Glutamatergic neuron (in vitro differentiated cells): ENCODE data around the gene DDX55. TPM values are rescaled to one million over a fixed set of nuclear protein-coding genes. Genes with fewer than 3 reads are reported as not detected.
"Not testable (repeated sequence)": the region's sequence is repeated elsewhere in the genome, so short reads cannot be mapped to it uniquely, and the experiment has no call there.

ENCODE experiments used
- DNase-seq: peaks from one replicate; pipeline ENCODE4 v3.0.0; 2022
- H3K27ac Mint-ChIP-seq: one replicate; pipeline ENCODE4 v1.8.0; 2020; ENCODE audit warnings: mild to moderate bottlenecking, mixed read lengths, inconsistent platforms; ENCODE audit not compliant: unreplicated experiment
- H3K27me3 Mint-ChIP-seq: one replicate; pipeline ENCODE4 v1.8.0; 2020; ENCODE audit warnings: mild to moderate bottlenecking, moderate library complexity, mixed read lengths, inconsistent platforms; ENCODE audit not compliant: unreplicated experiment
- H3K36me3 Mint-ChIP-seq: one replicate; pipeline ENCODE4 v1.8.0; 2020; ENCODE audit warnings: mild to moderate bottlenecking, mixed read lengths, inconsistent platforms; ENCODE audit not compliant: unreplicated experiment
- H3K4me1 Mint-ChIP-seq: one replicate; pipeline ENCODE4 v1.8.0; 2020; ENCODE audit warnings: mild to moderate bottlenecking, low read depth, mixed read lengths, inconsistent platforms; ENCODE audit not compliant: unreplicated experiment
- H3K4me3 Mint-ChIP-seq: one replicate; pipeline ENCODE4 v1.8.0; 2020; ENCODE audit warnings: mild to moderate bottlenecking, mixed read lengths, inconsistent platforms; ENCODE audit not compliant: unreplicated experiment
- H3K9me3 Mint-ChIP-seq: one replicate; pipeline ENCODE4 v1.8.0; 2020; ENCODE audit warnings: mild to moderate bottlenecking, moderate library complexity, mixed read lengths, inconsistent platforms; ENCODE audit not compliant: unreplicated experiment
- CTCF ChIP-seq: fragments of 200-600 bp; sonication (generic); IDR thresholded peaks from one replicate; pipeline ENCODE4 v1.5.0; 2021; ENCODE audit not compliant: partially characterized antibody, unreplicated experiment
- total RNA-seq: library from RNA; stranded (reverse); fragmentation: NEBNext Ultra II Directional; extraction: Animal tissue kit (Norgen Biotek cat#: 25700); gene quantifications from one replicate; pipeline ENCODE4 v1.2.1, GENCODE V29; 2021; ENCODE audit not compliant: unreplicated experiment

The DDX55 gene
- total RNA-seq, 1 donor from 2014 or later = 25.2 TPM

GRCh38 chr12:123572391-123572790, 29.5 kb upstream of the DDX55 start:
- Mint-ChIP-seq H3K27me3 (peaks cover 8% of the 10 kb centered on the region), H3K9me3 (peaks cover 2% of the 10 kb centered on the region), H3K4me1 (peaks cover 17% of the 10 kb centered on the region), H3K27ac (peak overlapping the region; percentile 95), H3K36me3 (no peaks in the 10 kb centered on the region), H3K4me3 (peak overlapping the region; percentile 23)
- no peak for DNase-seq
- TF ChIP-seq CTCF = no peak

GRCh38 chr12:123573870-123574269, 28.0 kb upstream of the DDX55 start:
- peaks cover 8% of the 10 kb centered on the region for H3K27me3 Mint-ChIP-seq
- no peaks in the 10 kb centered on the region for H3K9me3 Mint-ChIP-seq
- H3K4me1 Mint-ChIP-seq = peaks cover 17% of the 10 kb centered on the region
- H3K4me3 Mint-ChIP-seq = no peak overlapping the region
- H3K36me3 Mint-ChIP-seq = no peaks in the 10 kb centered on the region
- peak overlapping the region; percentile 16 for H3K27ac Mint-ChIP-seq
- no peak for DNase-seq
- TF ChIP-seq CTCF = no peak

- no peak overlapping the region for H3K27ac Mint-ChIP-seq
Observed at GRCh38 chr12:123576611-123577010, 25.3 kb upstream of the DDX55 start.

GRCh38 chr12:123578243-123578642, 23.7 kb upstream of the DDX55 start:
- H3K36me3 Mint-ChIP-seq = no peaks in the 10 kb centered on the region
- no peak overlapping the region for H3K4me3 Mint-ChIP-seq
- H3K9me3 Mint-ChIP-seq = no peaks in the 10 kb centered on the region
- peaks cover 6% of the 10 kb centered on the region for H3K27me3 Mint-ChIP-seq
- H3K4me1 Mint-ChIP-seq = peaks cover 7% of the 10 kb centered on the region
- peak overlapping the region; percentile 59 for H3K27ac Mint-ChIP-seq
- TF ChIP-seq CTCF = no peak
- DNase-seq = no peak

More at GRCh38 chr12:123576611-123577010, 25.3 kb upstream of the DDX55 start:
- Mint-ChIP-seq H3K36me3 (no peaks in the 10 kb centered on the region), H3K9me3 (no peaks in the 10 kb centered on the region), H3K4me3 (no peak overlapping the region), H3K4me1 (peaks cover 10% of the 10 kb centered on the region), H3K27me3 (peaks cover 5% of the 10 kb centered on the region)
- TF ChIP-seq CTCF = no peak
- DNase-seq = no peak

GRCh38 chr12:123578829-123579228, 23.1 kb upstream of the DDX55 start:
- DNase-seq, H3K4me1 Mint-ChIP-seq, H3K9me3 Mint-ChIP-seq, H3K27me3 Mint-ChIP-seq, H3K4me3 Mint-ChIP-seq, H3K36me3 Mint-ChIP-seq, H3K27ac Mint-ChIP-seq: not testable (repeated sequence)

- peaks cover 8% of the 10 kb centered on the region for H3K4me1 Mint-ChIP-seq
- H3K27me3 Mint-ChIP-seq = peaks cover 4% of the 10 kb centered on the region
- no peak overlapping the region for H3K27ac Mint-ChIP-seq
- H3K4me3 Mint-ChIP-seq = no peak overlapping the region
- H3K9me3 Mint-ChIP-seq = peaks cover 2% of the 10 kb centered on the region
- TF ChIP-seq CTCF = no peak
- DNase-seq = no peak
- no peaks in the 10 kb centered on the region for H3K36me3 Mint-ChIP-seq
Observed at GRCh38 chr12:123580772-123581171, 21.1 kb upstream of the DDX55 start.
